HCT116 (cell line): Measurements from ENCODE around the gene MDFI. TPM values are rescaled to one million over a fixed set of nuclear protein-coding genes. Genes with fewer than 3 reads are reported as not detected.

ENCODE experiments used
- ATAC-seq: fragments of 200-7000 bp; cut with Tn5 transposase; 2 replicates; pipeline ENCODE4 v1.9.1; 2020; ENCODE audit warnings: mild to moderate bottlenecking, moderate library complexity
- BruUV-seq: library from RNA; stranded (reverse); fragments of 400-500 nt; replicated peaks from 2 replicates; lab custom pipeline; 2021; lab: Mats Ljungman, UMichigan
- CTCF ChIA-PET: fragments of 300-600 bp; sonication (Branson Sonifier 250); formaldehyde crosslinking; loops from one replicate; lab custom pipeline; 2021; ENCODE audit warnings: antibody characterized with exemption; lab: Charles Lee
- POLR2A ChIA-PET: fragments of 300-600, 350-600 bp; sonication (Branson Sonifier 250); formaldehyde crosslinking; loops from one replicate; lab custom pipeline; 2021; ENCODE audit warnings: antibody characterized with exemption; lab: Charles Lee
- RAD21 ChIA-PET, 2 experiments: fragments of 300-600 bp; sonication (Branson Sonifier 250); formaldehyde crosslinking; loops; one replicate each; lab custom pipeline; 2023; ENCODE audit warnings: low total read pairs in 2 of 2; ENCODE audit not compliant: uncharacterized antibody in 2 of 2, unreplicated experiment in 2 of 2, low non-redundant PET in 1 of 2; lab: Charles Lee
- DNase-seq: peaks from one replicate; pipeline ENCODE4 v3.0.0-alpha.2; 2010; ENCODE audit warnings: low read depth, low spot score
- H2AFZ ChIP-seq: fragments of 200-600 bp; shearing (Covaris generic), sonication (generic); 2 replicates; pipeline ENCODE4 v1.6.1; 2017; ENCODE audit warnings: low read depth, mixed run types, mixed read lengths, antibody characterized with exemption, low read length; ENCODE audit not compliant: poor library complexity, severe bottlenecking
- H3K27ac ChIP-seq: 2 replicates; pipeline ENCODE4 v1.5.1; 2012; ENCODE audit warnings: low read depth, low read length
- H3K27me3 ChIP-seq: fragments of 200-600 bp; sonication (generic); 2 replicates; pipeline ENCODE4 v1.6.1; 2016; ENCODE audit warnings: mixed run types, low read length, mixed read lengths; ENCODE audit not compliant: insufficient read depth
- H3K36me3 ChIP-seq, 2 experiments: fragments of 200-500 bp in 1 of 2; fragments of 200-600 bp in 1 of 2; sonication (Bioruptor generic) in 1 of 2; sonication (generic) in 1 of 2; 2 replicates each; pipeline versions ENCODE4 v1.5.1 to v1.6.1; 2014 to 2016; ENCODE audit warnings: low read length in 2 of 2, inconsistent platforms in 1 of 2, mixed read lengths in 1 of 2, mixed run types in 1 of 2; ENCODE audit not compliant: insufficient read depth in 2 of 2, control insufficient read depth in 1 of 2
- H3K4me1 ChIP-seq, 2 experiments: fragments of 200-600 bp in 1 of 2; sonication (generic) in 1 of 2; 2 replicates each; pipeline versions ENCODE4 v1.5.1 to v1.6.1; 2012 to 2017; ENCODE audit warnings: low read length in 2 of 2, inconsistent platforms in 1 of 2, mild to moderate bottlenecking in 1 of 2, mixed read lengths in 1 of 2, mixed run types in 1 of 2, moderate library complexity in 1 of 2; ENCODE audit not compliant: insufficient read depth in 2 of 2, control insufficient read depth in 1 of 2
- H3K4me2 ChIP-seq: fragments of 200-600 bp; sonication (generic); 2 replicates; pipeline ENCODE4 v1.6.1; 2017; ENCODE audit warnings: mixed run types, low read length, mixed read lengths
- H3K4me3 ChIP-seq, 2 experiments: fragments of 200-600 bp in 1 of 2; sonication (generic) in 1 of 2; replicated peaks in 1 of 2; 2 replicates each; pipeline ENCODE4 v1.5.1; 2011 to 2016; ENCODE audit warnings: low read length in 2 of 2, control low read depth in 1 of 2, low read depth in 1 of 2, mild to moderate bottlenecking in 1 of 2, mixed read lengths in 1 of 2, mixed run types in 1 of 2
- H3K79me2 ChIP-seq: fragments of 200-600 bp; sonication (generic); 2 replicates; pipeline ENCODE4 v1.6.1; 2017; ENCODE audit warnings: mild to moderate bottlenecking, mixed run types, low read length, moderate library complexity, mixed read lengths; ENCODE audit not compliant: insufficient read depth
- H3K9ac ChIP-seq: fragments of 200-600 bp; sonication (generic); 2 replicates; pipeline ENCODE4 v1.6.1; 2016; ENCODE audit warnings: low read length, mixed read lengths
- H3K9me2 ChIP-seq: fragments of 200-600 bp; sonication (generic), shearing (Covaris generic); 2 replicates; pipeline ENCODE4 v1.6.1; 2017; ENCODE audit warnings: mixed run types, mild to moderate bottlenecking, moderate library complexity; ENCODE audit not compliant: insufficient read depth
- H3K9me3 ChIP-seq, 2 experiments: fragments of 200-500 bp in 1 of 2; fragments of 200-600 bp in 1 of 2; sonication (Bioruptor generic) in 1 of 2; sonication (generic) in 1 of 2; 2 replicates each; pipeline ENCODE4 v1.6.1; 2014 to 2017; ENCODE audit warnings: low read length in 2 of 2, mixed read lengths in 2 of 2, inconsistent platforms in 1 of 2, low read depth in 1 of 2, mild to moderate bottlenecking in 1 of 2, mixed run types in 1 of 2, moderate library complexity in 1 of 2; ENCODE audit not compliant: control insufficient read depth in 1 of 2, insufficient read depth in 1 of 2
- H4K20me1 ChIP-seq: fragments of 200-600 bp; sonication (generic), shearing (Covaris generic); 2 replicates; pipeline ENCODE4 v1.6.1; 2017; ENCODE audit warnings: mixed run types, mild to moderate bottlenecking, moderate library complexity; ENCODE audit not compliant: insufficient read depth
- CEBPB ChIP-seq: IDR thresholded peaks from 2 replicates; pipeline ENCODE4 v1.6.1; 2012; ENCODE audit warnings: low read depth
- EGR1 ChIP-seq: IDR thresholded peaks from 2 replicates; pipeline ENCODE4 v1.6.1; 2012; ENCODE audit warnings: low read depth
- ELF1 ChIP-seq: IDR thresholded peaks from 2 replicates; pipeline ENCODE4 v1.6.1; 2012; ENCODE audit warnings: low read depth, borderline replicate concordance
- EZH2 ChIP-seq: fragments of 200-600 bp; sonication (generic); IDR thresholded peaks from 2 replicates; pipeline ENCODE4 v1.6.1; 2017; ENCODE audit warnings: antibody characterized with exemption, mixed run types
- EZH2phosphoT487 ChIP-seq: fragments of 200-600 bp; IDR thresholded peaks from 2 replicates; pipeline ENCODE4 v1.6.1; 2018; ENCODE audit warnings: antibody characterized with exemption, borderline replicate concordance
- FOSL1 ChIP-seq: IDR thresholded peaks from 2 replicates; pipeline ENCODE4 v1.6.1; 2012; ENCODE audit warnings: low read depth
- JUND ChIP-seq: IDR thresholded peaks from 2 replicates; pipeline ENCODE4 v1.6.1; 2012
- MAX ChIP-seq: IDR thresholded peaks from 2 replicates; pipeline ENCODE4 v1.6.1; 2012
- POLR2A ChIP-seq: IDR thresholded peaks from 2 replicates; pipeline ENCODE4 v1.7.0; 2011; ENCODE audit warnings: borderline replicate concordance; ENCODE audit not compliant: insufficient read depth, insufficient read length; ENCODE audit errors: extremely low read depth
- POLR2AphosphoS5 ChIP-seq: IDR thresholded peaks from 2 replicates; pipeline ENCODE4 v1.6.1; 2011; ENCODE audit warnings: mild to moderate bottlenecking, low read depth, low read length, moderate library complexity
- RAD21 ChIP-seq: IDR thresholded peaks from 2 replicates; pipeline ENCODE4 v1.6.1; 2012; ENCODE audit warnings: low read depth, mild to moderate bottlenecking
- REST ChIP-seq: IDR thresholded peaks from 2 replicates; pipeline ENCODE4 v1.6.1; 2012; ENCODE audit warnings: low read depth
- SIN3A ChIP-seq: IDR thresholded peaks from 2 replicates; pipeline ENCODE4 v1.6.1; 2012; ENCODE audit warnings: low read depth
- SP1 ChIP-seq: IDR thresholded peaks from 2 replicates; pipeline ENCODE4 v1.6.1; 2012; ENCODE audit warnings: low read depth
- SRF ChIP-seq: IDR thresholded peaks from 2 replicates; pipeline ENCODE4 v1.6.1; 2012; ENCODE audit warnings: low read depth
- ZFX ChIP-seq: fragments of 450-650 bp; IDR thresholded peaks from 2 replicates; pipeline ENCODE4 v1.6.1; 2017
- ZNF274 ChIP-seq: fragments of 200-500 bp; sonication (Bioruptor generic); IDR thresholded peaks from 2 replicates; pipeline ENCODE4 v1.6.1; 2014; ENCODE audit warnings: mild to moderate bottlenecking, low read depth, low read length, inconsistent platforms
- intact Hi-C: fragments of 100-400 bp; cut with micrococcal nuclease; formaldehyde crosslinking; loops from 2 replicates; pipeline ENCODE4 v1.10.0; 2022
- total RNA-seq: library from RNA; stranded (reverse); gene quantifications from one replicate; pipeline ENCODE4 v1.2.1, GENCODE V29; 2021; ENCODE audit not compliant: unreplicated experiment
- TF ChIP-seq, protein P1 (sequence below): IDR thresholded peaks from 2 replicates; pipeline ENCODE4 v1.6.1; 2012

Gene MDFI
- total RNA-seq, 1 experiment from 2014 or later, result 35.5 TPM

DNA sequence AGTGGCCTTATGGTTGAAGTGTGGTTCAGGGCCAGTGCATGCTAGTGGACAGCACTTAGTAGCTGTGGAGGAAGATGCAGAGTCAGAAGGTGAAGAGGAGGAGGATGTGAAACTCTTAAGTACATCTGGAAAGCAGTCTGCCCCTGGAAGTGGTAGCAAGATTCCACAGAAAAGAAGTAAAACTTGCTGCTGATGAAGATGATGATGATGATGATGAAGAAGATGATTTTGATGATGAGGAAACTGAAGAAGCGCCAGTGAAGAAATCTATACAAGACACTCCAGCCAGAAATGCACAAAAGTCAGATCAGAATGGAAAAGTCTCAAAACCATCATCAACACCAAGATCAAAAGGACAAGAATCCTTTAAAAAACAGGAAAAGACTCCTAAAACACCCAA lies 28.9 kb downstream of the MDFI start:
- Histone ChIP-seq H3K36me3 (no peaks in the 10 kb centered on the region), H3K27me3 (peaks cover 7% of the 10 kb centered on the region), H3K9me3 (no peaks in the 10 kb centered on the region), H3K4me3 (no peak overlapping the region), H3K4me1 (no peaks in the 10 kb centered on the region), H3K27ac (no peak overlapping the region), H3K9ac (no peak overlapping the region), H3K4me2 (no peak overlapping the region), H4K20me1 (no peaks in the 10 kb centered on the region), H2AFZ (no peak overlapping the region), H3K9me2 (no peaks in the 10 kb centered on the region), H3K79me2 (no peaks in the 10 kb centered on the region)
- no peak for ATAC-seq
- TF ChIP-seq JUND (no peak), EZH2phosphoT487 (no peak), CEBPB (no peak), MAX (no peak), FOSL1 (no peak), ELF1 (no peak)
- TF ChIP-seq, protein P1, sequence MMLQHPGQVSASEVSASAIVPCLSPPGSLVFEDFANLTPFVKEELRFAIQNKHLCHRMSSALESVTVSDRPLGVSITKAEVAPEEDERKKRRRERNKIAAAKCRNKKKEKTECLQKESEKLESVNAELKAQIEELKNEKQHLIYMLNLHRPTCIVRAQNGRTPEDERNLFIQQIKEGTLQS, result no peak
- intact Hi-C loops, result no loop called here
- BruUV-seq, result no TSS peak
- no peak for DNase-seq
- ChIA-PET RAD21 (no interaction called here), POLR2A (no interaction called here), CTCF (no interaction called here)

DNA sequence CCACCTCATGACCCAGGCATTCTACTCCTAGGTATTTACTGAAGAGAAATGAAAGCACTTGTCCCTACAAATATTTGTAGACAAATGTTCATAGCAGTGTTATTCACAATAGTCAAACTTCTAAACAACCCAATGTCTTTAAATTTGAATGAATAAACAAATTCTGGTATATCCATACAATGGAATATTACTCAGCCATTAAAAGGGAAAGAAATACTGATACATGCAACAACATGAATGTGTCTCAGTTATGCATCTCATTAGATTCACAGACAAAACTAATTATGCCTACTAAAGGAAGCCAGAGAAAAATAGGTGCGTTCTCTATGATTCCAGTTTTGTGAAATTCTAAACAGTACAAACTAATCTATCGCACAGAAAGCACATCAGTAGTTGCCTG lies 30.7 kb downstream of the MDFI start:
- no peak overlapping the region for H3K27ac ChIP-seq
- TF ChIP-seq SIN3A (no peak), SRF (no peak), EGR1 (no peak), EZH2 (no peak), SP1 (no peak), MAX (no peak), POLR2A (no peak), EZH2phosphoT487 (no peak), ZFX (no peak), REST (no peak), POLR2AphosphoS5 (no peak), RAD21 (no peak), ZNF274 (no peak)
- H3K27me3 ChIP-seq, result peaks cover 3% of the 10 kb centered on the region; the same call in 1 of the 2 replicates
- no peak overlapping the region for H2AFZ ChIP-seq
- H3K4me2 ChIP-seq, result no peak overlapping the region
- ChIA-PET RAD21 (no interaction called here), POLR2A (no interaction called here), CTCF (no interaction called here)
- no peaks in the 10 kb centered on the region for H3K36me3 ChIP-seq
- intact Hi-C loops, result no loop called here
- H3K4me1 ChIP-seq, result no peaks in the 10 kb centered on the region
- H3K9ac ChIP-seq, result no peak overlapping the region
- ATAC-seq (no peak), DNase-seq (no peak)
- BruUV-seq, result no TSS peak
- H3K9me2 ChIP-seq, result no peaks in the 10 kb centered on the region
- no peak overlapping the region for H3K4me3 ChIP-seq
- no peaks in the 10 kb centered on the region for H4K20me1 ChIP-seq
- H3K9me3 ChIP-seq, result no peaks in the 10 kb centered on the region
- no peaks in the 10 kb centered on the region for H3K79me2 ChIP-seq
